Right ventricle myocardium superior (tissue), 1 donor: ENCODE data around the gene DNAH1. TPM values are rescaled to one million over a fixed set of nuclear protein-coding genes. Genes with fewer than 3 reads are reported as not detected.
A peak's percentile ranks its signal among the peaks of the same experiment; 100 is the strongest.
"Not testable (repeated sequence)": the region's sequence is repeated elsewhere in the genome, so short reads cannot be mapped to it uniquely, and the experiment has no call there.

Source experiments
- ATAC-seq: fragments of 200-7000 bp; cut with Tn5 transposase; one replicate; pipeline ENCODE4 v1.9.1; 2020; ENCODE audit warnings: mild to moderate bottlenecking; ENCODE audit not compliant: poor library complexity
- DNase-seq: peaks from one replicate; pipeline ENCODE4 v3.0.0-alpha.2; 2020
- intact Hi-C: fragments of 100-400 bp; cut with DNase I; formaldehyde crosslinking; loops from one replicate; pipeline ENCODE4 v1.11.2; 2022
- total RNA-seq: library from RNA; stranded (reverse); fragmentation: NEBNext Ultra II Directional; extraction: Animal tissue kit (Norgen Biotek cat#: 25700); gene quantifications from one replicate; pipeline ENCODE4 v1.2.1, GENCODE V29; 2021
- donor health status: DM: no; HTN: yes; CAD: no; lungs with severe emphysema.

Gene DNAH1
- total RNA-seq, 1 donor from 2014 or later = 1.9 TPM

DNA sequence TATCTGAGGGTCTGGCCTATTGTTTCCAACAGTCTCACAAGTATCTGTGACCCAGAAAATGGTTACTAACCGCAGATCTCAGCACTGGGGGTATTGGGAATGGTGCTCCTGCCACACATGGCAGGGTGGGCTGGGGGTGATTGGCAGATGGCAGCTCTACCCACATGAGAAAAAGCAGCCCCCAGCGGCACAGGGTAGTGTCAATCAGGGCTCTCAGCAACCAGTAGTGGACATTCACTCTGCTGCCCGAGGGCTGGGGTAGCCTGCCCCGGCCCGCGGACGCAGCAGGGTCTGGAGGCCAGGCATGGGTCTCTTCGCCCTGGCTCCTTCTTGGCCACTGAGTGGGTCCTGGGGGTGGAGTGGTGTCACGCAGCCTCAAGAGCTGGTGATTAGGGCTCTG, 8.6 kb downstream of the DNAH1 start:
- no peak for ATAC-seq

DNA sequence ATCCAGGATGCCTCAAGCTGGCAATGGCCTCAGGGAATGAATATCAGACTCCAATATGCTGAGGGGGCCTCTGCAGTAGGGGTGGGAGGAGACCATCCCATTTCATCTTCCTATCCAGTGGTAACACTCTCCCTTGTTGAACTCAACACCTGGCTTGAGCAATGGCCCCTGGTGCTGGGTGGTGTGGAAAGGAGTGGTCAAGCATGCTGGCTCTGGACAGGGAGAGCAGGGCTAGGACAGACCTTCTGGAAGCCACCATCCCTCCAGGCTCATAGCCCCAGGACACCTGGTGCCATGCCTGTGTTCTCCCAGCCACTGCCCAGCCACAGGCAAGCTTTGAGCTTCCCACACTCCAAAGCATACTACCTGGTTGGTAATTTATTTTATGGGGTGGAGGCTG, 9.6 kb downstream of the DNAH1 start:
- ATAC-seq (no peak), DNase-seq (no peak)
- intact Hi-C loops = no loop called here

More for the DNA sequence above, 8.6 kb downstream of the DNAH1 start:
- DNase-seq = no peak
- intact Hi-C loops = no loop called here

DNA sequence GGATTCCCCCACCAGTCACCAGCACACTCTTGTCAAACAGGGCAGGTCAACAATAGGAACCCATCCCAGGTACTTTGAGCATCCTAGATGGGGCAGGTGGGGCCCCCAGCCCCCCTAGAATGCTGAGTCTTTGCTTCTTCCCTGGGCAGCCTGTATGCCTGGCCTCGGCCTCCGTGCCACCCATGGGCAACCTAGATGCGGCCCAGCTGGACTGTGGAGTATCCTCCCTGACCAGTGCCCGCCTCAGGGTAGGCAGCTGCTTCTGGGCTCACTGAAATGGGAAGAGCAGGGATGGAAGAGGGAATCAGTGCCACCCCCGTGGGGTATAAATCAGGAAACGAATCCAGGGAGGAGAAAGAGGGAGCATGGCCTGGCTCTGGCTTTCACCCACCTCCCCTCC, 10.9 kb downstream of the DNAH1 start:
- intact Hi-C loops = no loop called here
- peak; percentile 26 for DNase-seq
- no peak for ATAC-seq

DNA sequence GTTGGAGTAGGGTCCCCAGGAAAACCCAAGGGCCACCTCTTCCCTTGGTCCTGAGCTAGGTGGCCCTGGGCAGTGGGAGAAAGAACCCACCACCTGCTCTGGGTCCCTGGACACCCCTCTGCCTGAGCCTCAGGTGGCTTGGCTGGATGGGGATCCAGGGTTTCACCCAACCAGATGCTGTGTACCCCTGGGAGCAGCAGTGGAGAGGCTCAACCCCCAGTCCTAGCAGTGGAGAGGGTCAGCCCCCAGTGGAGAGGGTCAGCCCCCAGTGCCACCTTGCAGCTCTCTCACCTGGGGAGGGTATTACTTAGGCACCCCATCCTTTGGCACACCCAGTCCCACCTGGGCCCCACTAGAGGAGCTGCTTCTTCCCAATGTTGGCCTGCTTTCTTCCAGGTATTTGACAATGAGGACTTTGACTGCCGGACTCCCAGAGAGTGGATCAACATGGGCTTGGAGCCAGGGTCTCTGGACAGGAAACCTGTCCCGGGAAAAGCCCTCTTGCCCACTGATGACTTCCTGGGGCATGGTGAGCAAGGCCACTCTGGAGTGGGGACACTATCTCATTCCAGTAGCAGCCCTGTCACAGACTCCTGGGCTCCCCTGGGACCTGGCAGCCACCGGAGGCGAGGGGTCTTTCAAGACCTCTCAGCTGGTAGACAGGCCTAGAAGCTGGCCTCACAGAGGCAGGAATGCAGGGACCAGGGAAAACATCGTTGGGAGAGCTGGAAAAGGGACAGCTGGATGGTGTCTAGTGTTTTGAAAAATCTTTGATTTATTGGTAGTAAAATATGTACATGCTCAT, 11.6 kb downstream of the DNAH1 start:
- intact Hi-C loops = no loop called here
- DNase-seq = peak; percentile 29

DNA sequence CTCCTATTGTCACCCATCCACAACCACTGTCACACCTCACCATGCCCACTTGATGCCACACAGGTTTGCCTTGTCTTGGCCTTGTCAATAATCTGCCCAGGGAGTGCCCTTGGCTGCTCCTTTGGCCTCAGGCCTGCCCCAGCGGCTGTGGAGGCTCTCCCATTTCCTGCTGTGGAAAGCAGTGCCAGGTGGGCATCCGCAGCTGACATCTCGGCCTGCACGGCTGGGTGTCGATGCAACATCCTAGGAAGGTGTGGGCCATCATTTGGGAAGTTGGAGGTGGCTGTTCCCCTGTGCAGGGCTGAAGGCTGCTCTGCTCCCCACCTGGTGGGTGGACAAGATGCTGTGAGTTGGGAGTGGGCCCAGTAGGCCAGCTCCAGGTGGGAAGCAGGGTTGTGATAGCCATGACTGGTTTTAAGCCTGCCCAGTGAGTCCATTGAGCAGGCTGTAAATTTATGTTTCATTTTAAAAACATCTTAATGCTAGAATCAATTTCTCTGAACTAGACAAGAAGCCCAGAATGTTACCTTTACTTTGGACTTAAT, 12.5 kb downstream of the DNAH1 start:
- DNase-seq (peak; percentile 31), ATAC-seq (no peak)
- intact Hi-C loops = no loop called here

More for the DNA sequence above, 11.6 kb downstream of the DNAH1 start:
- no peak for ATAC-seq

DNA sequence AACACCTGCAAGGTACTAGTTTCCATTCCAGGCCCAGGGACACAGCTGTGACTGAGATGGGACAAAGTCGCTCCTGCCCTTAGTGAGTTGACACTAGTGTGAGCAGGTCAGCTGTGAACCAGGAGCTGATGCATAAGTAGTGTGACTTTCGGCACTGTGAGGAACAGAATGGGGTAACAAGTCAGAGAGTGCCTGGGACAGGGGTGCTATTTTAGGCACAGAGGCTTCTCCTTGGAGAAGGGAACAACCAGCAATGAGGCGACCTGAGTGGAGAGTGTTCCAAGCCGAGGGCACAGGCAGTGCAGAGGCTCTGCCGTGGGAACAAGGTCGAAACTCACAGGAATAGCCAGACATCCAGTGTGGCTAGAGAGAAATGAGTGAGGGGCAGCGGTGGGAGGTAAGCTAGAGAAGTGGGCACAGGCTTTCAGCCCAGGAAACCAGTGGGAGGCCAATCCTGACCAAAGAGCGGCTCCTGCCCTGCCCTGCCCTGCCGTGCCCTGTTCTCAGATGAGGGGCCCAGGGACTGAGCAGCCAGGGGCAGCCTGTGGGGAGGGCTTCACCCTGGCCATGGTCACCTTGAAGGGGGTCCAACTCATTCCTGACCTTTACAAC, 14.2 kb downstream of the DNAH1 start:
- ATAC-seq (peak; percentile 73), DNase-seq (peak; percentile 21)
- intact Hi-C loops = no loop called here

DNA sequence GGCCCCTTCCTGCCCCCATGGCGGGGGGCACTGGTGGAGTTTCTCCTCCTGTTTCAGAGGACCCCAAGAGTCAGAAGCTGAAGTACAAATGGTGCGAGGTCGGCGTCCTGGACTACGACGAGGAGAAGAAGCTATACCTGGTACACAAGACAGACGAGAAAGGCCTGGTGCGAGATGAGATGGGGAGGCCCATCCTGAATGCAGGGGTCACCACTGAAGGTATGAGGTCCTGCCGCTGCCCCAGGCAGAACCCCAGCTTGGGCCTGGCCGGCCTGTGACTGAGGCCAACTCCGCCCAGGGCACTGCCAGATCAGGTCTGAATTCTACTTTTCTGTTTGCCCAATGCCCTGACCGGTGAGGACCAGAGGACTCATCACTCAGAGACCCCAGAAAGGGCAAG, 15.0 kb downstream of the DNAH1 start:
- DNase-seq (peak; percentile 39), ATAC-seq (no peak)
- intact Hi-C loops = no loop called here

DNA sequence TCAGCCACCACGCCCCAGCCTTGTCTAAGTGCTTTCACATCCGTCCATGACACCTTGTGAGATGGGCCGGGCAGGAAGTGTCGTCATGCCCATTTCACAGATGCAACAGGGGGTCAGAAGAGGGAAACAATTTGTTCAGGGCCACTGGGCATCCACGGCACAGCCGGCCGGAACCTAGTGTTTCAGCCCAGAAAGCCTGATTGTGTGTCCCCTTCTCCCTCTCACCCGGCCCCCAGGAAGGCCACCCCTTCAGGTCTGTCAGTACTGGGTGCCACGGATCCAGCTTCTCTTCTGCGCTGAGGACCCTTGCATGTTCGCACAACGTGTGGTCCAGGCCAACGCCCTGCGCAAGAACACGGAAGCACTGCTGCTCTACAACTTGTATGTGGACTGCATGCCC, 15.8 kb downstream of the DNAH1 start:
- intact Hi-C loops = no loop called here
- ATAC-seq (no peak), DNase-seq (no peak)

DNA sequence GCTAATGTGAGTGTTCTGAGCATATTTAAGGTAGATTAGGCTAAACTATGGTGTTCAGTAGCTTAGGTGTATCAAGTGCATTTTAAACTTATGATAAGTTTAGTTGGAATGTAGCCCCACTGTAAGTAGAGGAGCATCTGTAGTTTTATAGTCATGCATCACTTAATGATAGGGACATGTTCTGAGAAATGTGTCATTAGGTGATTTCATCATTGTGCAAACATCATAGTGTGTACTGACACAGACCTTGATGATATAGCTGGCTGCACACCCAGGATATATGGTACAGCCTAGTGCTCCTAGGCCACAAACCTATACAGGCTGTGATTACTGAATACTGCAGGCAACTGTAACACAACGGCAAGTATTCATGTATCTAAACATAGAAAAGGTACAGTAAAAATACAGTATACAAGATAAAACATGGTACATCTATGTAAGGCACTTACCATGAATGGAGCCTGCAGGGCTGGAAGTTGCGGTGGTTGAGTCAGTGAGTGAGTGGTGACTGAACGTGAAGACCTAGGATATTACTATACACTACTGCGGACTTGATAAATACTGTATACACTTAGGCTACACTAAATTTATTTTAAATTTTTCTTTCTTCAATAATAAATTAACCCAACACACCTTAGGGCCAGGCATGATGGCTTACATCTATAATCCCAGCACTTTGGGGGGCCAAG, 17.9 kb downstream of the DNAH1 start:
- DNase-seq = peak; percentile 4

DNA sequence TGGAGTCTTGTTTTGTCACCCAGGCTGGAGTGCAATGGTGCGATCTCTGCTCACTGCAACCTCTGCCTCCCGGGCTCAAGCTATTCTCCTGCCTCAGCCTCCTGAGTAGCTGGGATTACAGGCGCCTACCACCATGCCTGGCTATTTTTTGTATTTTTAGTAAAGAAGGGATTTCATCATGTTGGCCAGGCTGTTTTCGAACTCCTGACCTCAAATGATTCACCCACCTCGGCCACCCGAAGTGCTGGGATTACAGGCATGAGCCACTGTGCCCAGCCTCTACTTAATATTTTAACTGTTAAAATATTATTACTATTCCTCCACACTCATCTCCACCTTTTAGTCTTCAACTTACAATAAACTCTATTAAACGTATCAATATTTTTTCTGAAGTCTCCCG, 22.0 kb downstream of the DNAH1 start:
- ATAC-seq, intact Hi-C loops: not testable (repeated sequence)
- DNase-seq = peak; percentile 3

More for the DNA sequence above, 17.9 kb downstream of the DNAH1 start:
- ATAC-seq = no peak
- intact Hi-C loops = no loop called here

DNA sequence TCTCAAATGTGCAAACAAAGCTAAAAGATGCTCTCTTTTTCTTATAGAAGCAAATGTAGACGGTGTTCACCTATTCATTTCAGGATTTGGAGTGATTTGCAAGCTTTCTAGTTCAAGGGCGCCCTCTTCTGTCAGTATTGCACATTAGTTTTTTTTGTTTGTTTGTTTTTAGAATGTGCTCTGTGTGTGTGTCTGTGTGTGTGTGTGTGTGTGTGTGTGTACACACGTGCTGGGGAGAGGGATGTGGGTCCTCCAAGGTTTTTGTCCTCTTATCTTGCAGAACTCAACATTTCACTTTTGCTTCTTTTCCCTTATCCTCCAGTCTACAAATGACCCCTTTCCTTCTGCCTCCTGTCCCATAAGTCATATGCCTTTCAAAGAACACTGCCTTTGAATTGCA, 23.5 kb downstream of the DNAH1 start:
- intact Hi-C loops = loop anchor here (5.0 to 10.0 kb wide), 3 partner anchors 47 to 335 kb away; partner anchors contain the start of gene TLR9
- peak; percentile 4 for DNase-seq
- ATAC-seq = peak; percentile 69

DNA sequence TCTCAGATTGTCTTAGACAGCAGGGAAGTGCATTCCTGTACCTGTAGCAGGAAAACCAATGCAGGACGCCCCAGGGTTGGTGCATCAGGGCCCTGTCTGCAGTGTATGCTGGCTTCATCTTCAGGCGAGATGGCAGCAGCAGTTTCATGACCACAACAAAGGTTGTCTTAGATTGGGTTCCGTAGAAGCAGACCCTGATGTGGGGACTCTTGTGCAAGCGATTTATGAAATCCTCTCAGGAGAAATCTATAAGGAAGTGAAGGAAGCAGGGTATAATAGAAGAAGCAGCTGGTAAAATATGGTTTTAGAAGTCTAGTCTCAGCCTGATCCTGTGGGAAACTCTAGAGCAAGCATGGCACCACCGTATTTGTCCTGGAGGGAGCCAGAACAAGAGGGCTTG, 25.0 kb downstream of the DNAH1 start:
- DNase-seq = peak; percentile 6
- intact Hi-C loops = loop anchor here (5.0 to 10.0 kb wide), 3 partner anchors 49 to 336 kb away; partner anchors contain the start of gene TLR9
- no peak for ATAC-seq

DNA sequence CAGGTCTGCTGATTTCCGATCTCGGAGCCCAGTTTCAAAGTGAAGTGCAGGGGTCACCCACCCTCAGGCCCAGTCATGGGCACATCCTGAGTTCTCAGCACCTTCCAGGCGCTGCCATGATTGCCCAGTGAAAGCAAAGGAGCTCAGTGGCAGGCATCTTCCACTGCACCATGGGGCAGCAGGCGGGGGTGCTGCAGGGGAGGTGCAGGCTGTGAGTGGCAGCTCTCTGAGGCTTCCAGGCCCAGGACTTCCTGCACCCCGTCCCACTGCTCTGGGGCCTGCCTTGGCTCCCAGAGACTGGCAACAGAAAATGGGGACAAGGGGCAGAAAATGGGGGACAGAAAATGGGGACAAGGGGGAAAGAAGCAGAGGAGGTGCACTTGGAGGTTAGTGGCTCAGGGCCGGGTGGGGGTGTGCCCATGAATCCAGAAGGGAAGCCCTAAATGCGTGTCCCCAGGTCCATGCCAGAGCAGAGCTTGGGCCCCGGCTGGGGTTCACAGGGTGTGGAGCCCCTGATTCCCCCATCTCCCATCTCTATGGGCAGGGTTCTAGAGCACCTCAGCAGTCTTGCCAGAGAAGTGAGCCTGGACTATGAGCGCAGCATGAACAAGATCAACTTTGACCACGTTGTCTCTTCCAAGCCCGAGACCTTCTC, 28.0 kb downstream of the DNAH1 start:
- intact Hi-C loops = loop anchor here (5.0 to 10.0 kb wide), 3 partner anchors 52 to 339 kb away; partner anchors contain the start of gene TLR9
- DNase-seq = peak; percentile 12

DNA sequence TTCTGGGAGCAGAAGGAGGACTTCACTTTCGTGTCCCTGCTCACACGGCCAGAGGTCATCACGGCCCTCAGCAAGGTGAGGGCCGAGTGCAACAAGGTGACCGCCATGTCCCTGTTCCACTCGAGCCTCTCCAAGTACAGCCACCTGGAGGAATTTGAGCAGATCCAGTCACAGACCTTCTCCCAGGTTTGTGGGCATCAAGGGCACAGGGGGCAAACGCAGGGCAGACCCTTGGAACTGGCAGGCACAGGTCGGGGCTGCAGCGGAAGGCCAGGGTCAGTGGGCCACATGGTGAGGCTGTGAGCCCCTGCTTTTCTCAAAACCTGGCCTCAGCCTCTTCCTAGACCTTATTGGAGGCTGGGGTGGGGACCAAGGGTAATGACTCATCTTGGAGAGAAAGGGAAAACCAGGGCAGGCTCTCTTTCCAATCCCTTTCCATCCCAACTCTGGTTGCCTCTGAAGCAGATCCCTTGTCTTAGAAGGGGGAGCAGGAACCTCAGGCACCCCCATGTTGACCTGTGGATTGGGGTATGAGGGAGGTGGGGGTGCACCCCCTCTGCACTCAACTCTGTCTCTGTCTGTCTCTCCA, 29.5 kb downstream of the DNAH1 start:
- intact Hi-C loops = loop anchor here (10.0 kb wide), 1 partner anchor 341 kb away; no protein-coding TSS in a partner anchor
- DNase-seq = peak; percentile 6
- no peak for ATAC-seq

More for the DNA sequence above, 28.0 kb downstream of the DNAH1 start:
- ATAC-seq = no peak

DNA sequence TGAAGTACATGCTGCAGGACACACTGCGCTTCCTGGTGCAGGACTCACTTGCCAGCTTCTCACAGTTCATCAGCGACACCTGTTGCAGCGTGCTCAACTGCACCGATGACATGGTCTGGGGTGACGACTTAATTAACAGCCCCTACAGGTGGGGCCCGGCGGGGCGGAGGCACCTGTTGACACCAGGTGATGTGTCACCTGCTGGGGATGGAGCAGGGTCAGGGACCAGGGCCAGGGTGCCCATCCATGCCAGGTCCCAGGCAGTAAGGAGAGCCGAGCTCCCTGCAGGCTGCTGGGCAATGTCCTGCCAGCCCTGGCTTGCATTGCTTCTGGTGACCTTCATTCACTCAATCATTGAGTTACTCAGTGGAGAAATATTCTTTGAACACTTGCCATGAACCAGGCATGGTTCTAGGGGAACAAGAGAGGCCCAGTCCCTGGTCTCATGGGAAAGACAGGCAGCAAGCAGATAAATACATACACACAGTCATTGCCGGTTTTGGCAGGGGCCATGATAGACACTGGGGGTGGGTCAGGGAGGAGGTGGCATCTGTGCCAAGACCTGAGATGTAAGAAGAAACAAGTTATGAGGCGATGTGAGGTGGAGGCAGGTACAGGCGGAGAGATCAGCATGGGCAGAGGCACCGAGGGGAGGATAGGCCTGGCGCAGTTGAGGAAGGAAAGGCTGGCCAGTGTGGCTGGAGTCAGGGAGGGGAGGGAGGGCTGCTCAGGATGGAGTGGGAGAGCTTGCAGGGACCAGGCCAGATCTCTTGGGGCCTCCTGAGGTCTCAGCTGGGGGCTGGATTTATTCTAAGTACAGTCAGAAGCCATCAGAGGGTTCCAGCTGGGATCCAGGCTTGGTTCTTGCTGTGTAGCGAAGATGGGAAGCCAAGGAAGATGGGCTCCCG, 30.8 kb downstream of the DNAH1 start:
- ATAC-seq (peak; percentile 74), DNase-seq (peak; percentile 51)
- intact Hi-C loops = loop anchor here (10.0 kb wide), 1 partner anchor 342 kb away; no protein-coding TSS in a partner anchor

DNA sequence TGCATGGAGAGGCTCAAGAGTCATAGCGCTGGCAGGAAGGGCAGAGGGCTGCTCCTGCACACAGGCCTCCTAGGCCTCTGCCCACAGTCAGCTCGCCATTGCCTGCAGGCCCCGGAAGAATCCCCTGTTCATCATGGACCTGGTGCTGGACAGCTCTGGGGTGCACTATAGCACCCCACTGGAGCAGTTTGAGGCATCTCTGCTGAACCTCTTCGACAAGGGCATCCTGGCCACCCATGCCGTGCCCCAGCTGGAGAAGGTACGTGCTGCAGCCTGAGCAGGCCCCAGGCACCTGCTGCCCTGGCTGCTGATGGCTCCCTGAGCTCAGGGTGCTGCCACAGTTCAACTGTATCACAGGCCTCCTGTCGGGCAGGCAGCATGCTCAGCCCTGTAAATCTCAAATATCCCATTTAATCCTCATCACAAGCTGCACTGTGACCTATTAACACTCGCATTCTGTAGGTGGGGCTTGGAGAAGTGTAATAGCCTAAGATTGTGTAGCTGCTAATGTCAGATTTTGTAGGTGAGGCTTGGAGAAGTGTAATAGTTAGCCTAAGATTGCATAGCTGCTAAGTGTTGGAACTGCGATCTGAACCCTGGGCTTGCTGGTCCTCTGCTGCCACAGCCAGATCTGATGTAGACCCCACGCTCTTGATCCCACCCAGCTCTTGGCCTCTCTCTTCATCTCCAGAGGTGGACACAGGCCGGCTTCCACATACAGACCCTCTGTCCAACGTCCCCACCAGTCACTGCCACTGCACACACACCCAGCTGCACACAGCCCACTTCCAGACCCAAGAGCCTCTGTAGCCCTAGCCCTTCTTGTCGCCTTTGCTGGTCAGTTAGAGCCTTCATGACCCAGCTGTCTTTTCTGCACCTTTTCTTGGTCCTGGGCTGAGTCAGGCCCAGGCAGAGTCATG, 31.9 kb downstream of the DNAH1 start:
- DNase-seq = peak; percentile 18
- intact Hi-C loops = loop anchor here (10.0 kb wide), 1 partner anchor 343 kb away; no protein-coding TSS in a partner anchor
- ATAC-seq = no peak
